Neural cell (in vitro differentiated cells): Measurements from ENCODE around the gene FERMT1. TPM values are rescaled to one million over a fixed set of nuclear protein-coding genes. Genes with fewer than 3 reads are reported as not detected.

Experiments used
- H2AFZ ChIP-seq: fragments of 200-600, 300-800 bp; sonication (generic), shearing (Covaris generic); 2 replicates; pipeline ENCODE4 v1.6.0; 2014; ENCODE audit warnings: low read depth, mild to moderate bottlenecking, antibody characterized with exemption, low read length, moderate library complexity
- H3F3A ChIP-seq: fragments of 200-600 bp; shearing (Covaris generic); 2 replicates; pipeline ENCODE4 v1.6.1; 2016; ENCODE audit warnings: mild to moderate bottlenecking, moderate library complexity, mixed read lengths, antibody characterized with exemption, low read length; ENCODE audit not compliant: insufficient read depth, poor library complexity, severe bottlenecking
- H3K27ac ChIP-seq: fragments of 200-600, 300-800 bp; sonication (generic), shearing (Covaris generic); 2 replicates; pipeline ENCODE4 v1.5.1; 2014; ENCODE audit warnings: mild to moderate bottlenecking, low read length, moderate library complexity
- H3K27me3 ChIP-seq: fragments of 300-800, 200-600 bp; sonication (generic), shearing (Covaris generic); 2 replicates; pipeline ENCODE4 v1.6.0; 2014; ENCODE audit warnings: mild to moderate bottlenecking, low read depth, low read length, moderate library complexity; ENCODE audit not compliant: insufficient read depth
- H3K36me3 ChIP-seq: fragments of 300-800, 200-600 bp; sonication (generic), shearing (Covaris generic); 2 replicates; pipeline ENCODE4 v1.5.1; 2014; ENCODE audit warnings: mild to moderate bottlenecking, antibody characterized with exemption, low read length, moderate library complexity; ENCODE audit not compliant: insufficient read depth
- H3K4me2 ChIP-seq: fragments of 300-800, 200-600 bp; sonication (generic), shearing (Covaris generic); 2 replicates; pipeline ENCODE4 v1.6.0; 2014; ENCODE audit warnings: mild to moderate bottlenecking, low read length
- H3K4me3 ChIP-seq: fragments of 300-800, 200-600 bp; sonication (generic), shearing (Covaris generic); 2 replicates; pipeline ENCODE4 v1.5.1; 2014; ENCODE audit warnings: mild to moderate bottlenecking, low read length, moderate library complexity
- H3K79me2 ChIP-seq: fragments of 200-600 bp; shearing (Covaris generic); replicated peaks from 2 replicates; pipeline ENCODE4 v1.6.0; 2014; ENCODE audit warnings: mild to moderate bottlenecking, low read length, moderate library complexity; ENCODE audit not compliant: insufficient read depth
- H3K9ac ChIP-seq: fragments of 300-800, 200-600 bp; sonication (generic), shearing (Covaris generic); 2 replicates; pipeline ENCODE4 v1.6.1; 2016; ENCODE audit warnings: mild to moderate bottlenecking, low read length, mixed read lengths
- H3K9me2 ChIP-seq: fragments of 200-600 bp; shearing (Covaris generic); 2 replicates; pipeline ENCODE4 v1.6.1; 2016; ENCODE audit warnings: mild to moderate bottlenecking, low read length, mixed read lengths; ENCODE audit not compliant: insufficient read depth
- H3K9me3 ChIP-seq: fragments of 200-600, 300-800 bp; sonication (generic), shearing (Covaris generic); 2 replicates; pipeline ENCODE4 v1.6.1; 2016; ENCODE audit warnings: mild to moderate bottlenecking, mixed run types, low read length, moderate library complexity, mixed read lengths
- H4K20me1 ChIP-seq: fragments of 200-600 bp; shearing (Covaris generic); 2 replicates; pipeline ENCODE4 v1.6.1; 2016; ENCODE audit warnings: mild to moderate bottlenecking, mixed run types; ENCODE audit not compliant: insufficient read depth
- EP300 ChIP-seq: fragments of 450-650 bp; conservative IDR thresholded peaks from 2 replicates; pipeline ENCODE4 v1.6.1; 2014; ENCODE audit warnings: antibody characterized with exemption, mild to moderate bottlenecking, moderate library complexity; ENCODE audit not compliant: poor library complexity, severe bottlenecking
- EZH2 ChIP-seq: fragments of 200-600, 300-800 bp; shearing (Covaris generic), sonication (generic); IDR thresholded peaks from 2 replicates; pipeline ENCODE4 v1.6.1; 2014; ENCODE audit warnings: antibody characterized with exemption, low read length, borderline replicate concordance, mild to moderate bottlenecking; ENCODE audit not compliant: insufficient read depth, poor library complexity, severe bottlenecking
- MXI1 ChIP-seq: fragments of 450-650 bp; conservative IDR thresholded peaks from 2 replicates; pipeline ENCODE4 v1.6.1; 2014; ENCODE audit warnings: antibody characterized with exemption, mild to moderate bottlenecking; ENCODE audit not compliant: poor library complexity, severe bottlenecking
- POLR2AphosphoS5 ChIP-seq: IDR thresholded peaks from 2 replicates; pipeline ENCODE4 v1.6.1; 2012
- RAD21 ChIP-seq: fragments of 450-650 bp; conservative IDR thresholded peaks from 2 replicates; pipeline ENCODE4 v1.6.1; 2014; ENCODE audit warnings: antibody characterized with exemption, mild to moderate bottlenecking, moderate library complexity
- SMC3 ChIP-seq: fragments of 450-650 bp; conservative IDR thresholded peaks from 2 replicates; pipeline ENCODE4 v1.6.1; 2014; ENCODE audit warnings: antibody characterized with exemption, mild to moderate bottlenecking, moderate library complexity; ENCODE audit not compliant: poor library complexity
- TAF1 ChIP-seq: IDR thresholded peaks from 2 replicates; pipeline ENCODE4 v1.6.1; 2012; ENCODE audit warnings: low read depth
- polyA plus RNA-seq: library from polyadenylated mRNA; depleted of rRNA; stranded (reverse); fragments of >200 nt; gene quantifications from 2 replicates; pipeline ENCODE4 v1.2.3, GENCODE V29; 2014
- TF ChIP-seq, protein P1 (sequence below): IDR thresholded peaks from 2 replicates; pipeline ENCODE4 v1.6.1; 2012; ENCODE audit warnings: borderline replicate concordance
- TF ChIP-seq, protein P2 (sequence below): fragments of 450-650 bp; IDR thresholded peaks from 2 replicates; pipeline ENCODE4 v1.5.1; 2014; ENCODE audit warnings: antibody characterized with exemption, mild to moderate bottlenecking, moderate library complexity; ENCODE audit not compliant: poor library complexity, severe bottlenecking

The FERMT1 gene
- polyA plus RNA-seq, 1 donor from 2014 or later: not detected

DNA sequence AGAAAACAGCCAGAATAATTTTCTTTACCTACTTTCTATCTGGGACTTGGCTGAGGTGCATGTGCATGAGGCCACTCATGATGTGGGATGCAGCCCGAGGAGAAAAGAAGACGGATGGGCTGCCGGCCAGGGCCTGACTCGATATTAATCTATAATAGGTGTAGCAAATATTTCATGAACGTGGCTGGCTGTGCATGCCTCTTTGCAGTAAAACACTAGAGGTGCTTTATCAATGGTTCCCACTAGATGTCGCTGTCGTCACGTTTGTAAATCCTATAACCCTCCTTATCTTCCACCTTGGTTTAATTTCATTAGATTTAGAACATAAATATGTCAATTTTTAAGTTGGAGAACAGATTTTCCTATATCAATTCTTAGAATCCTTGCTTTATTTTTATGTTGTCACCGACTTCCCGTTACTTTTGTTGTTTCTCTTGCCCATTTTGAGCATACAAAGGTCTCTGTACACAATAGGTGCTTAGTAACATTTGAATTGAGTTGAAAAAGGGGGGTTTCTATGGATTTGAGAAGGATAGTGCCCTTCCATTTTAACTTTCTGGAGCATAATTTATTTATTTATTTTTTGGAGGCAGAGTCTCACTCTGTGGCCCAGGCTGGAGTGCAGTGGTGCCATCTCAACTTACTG is 19.6 kb upstream of the FERMT1 start:
- H3K79me2 ChIP-seq: no peaks in the 10 kb centered on the region
- H3K27me3 ChIP-seq: no peaks in the 10 kb centered on the region
- TF ChIP-seq MXI1: no peak
- TF ChIP-seq EZH2: no peak
- TF ChIP-seq TAF1: no peak
- TF ChIP-seq RAD21: peak; percentile 86
- TF ChIP-seq, protein P1, sequence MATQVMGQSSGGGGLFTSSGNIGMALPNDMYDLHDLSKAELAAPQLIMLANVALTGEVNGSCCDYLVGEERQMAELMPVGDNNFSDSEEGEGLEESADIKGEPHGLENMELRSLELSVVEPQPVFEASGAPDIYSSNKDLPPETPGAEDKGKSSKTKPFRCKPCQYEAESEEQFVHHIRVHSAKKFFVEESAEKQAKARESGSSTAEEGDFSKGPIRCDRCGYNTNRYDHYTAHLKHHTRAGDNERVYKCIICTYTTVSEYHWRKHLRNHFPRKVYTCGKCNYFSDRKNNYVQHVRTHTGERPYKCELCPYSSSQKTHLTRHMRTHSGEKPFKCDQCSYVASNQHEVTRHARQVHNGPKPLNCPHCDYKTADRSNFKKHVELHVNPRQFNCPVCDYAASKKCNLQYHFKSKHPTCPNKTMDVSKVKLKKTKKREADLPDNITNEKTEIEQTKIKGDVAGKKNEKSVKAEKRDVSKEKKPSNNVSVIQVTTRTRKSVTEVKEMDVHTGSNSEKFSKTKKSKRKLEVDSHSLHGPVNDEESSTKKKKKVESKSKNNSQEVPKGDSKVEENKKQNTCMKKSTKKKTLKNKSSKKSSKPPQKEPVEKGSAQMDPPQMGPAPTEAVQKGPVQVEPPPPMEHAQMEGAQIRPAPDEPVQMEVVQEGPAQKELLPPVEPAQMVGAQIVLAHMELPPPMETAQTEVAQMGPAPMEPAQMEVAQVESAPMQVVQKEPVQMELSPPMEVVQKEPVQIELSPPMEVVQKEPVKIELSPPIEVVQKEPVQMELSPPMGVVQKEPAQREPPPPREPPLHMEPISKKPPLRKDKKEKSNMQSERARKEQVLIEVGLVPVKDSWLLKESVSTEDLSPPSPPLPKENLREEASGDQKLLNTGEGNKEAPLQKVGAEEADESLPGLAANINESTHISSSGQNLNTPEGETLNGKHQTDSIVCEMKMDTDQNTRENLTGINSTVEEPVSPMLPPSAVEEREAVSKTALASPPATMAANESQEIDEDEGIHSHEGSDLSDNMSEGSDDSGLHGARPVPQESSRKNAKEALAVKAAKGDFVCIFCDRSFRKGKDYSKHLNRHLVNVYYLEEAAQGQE: no peak
- TF ChIP-seq, protein P2, sequence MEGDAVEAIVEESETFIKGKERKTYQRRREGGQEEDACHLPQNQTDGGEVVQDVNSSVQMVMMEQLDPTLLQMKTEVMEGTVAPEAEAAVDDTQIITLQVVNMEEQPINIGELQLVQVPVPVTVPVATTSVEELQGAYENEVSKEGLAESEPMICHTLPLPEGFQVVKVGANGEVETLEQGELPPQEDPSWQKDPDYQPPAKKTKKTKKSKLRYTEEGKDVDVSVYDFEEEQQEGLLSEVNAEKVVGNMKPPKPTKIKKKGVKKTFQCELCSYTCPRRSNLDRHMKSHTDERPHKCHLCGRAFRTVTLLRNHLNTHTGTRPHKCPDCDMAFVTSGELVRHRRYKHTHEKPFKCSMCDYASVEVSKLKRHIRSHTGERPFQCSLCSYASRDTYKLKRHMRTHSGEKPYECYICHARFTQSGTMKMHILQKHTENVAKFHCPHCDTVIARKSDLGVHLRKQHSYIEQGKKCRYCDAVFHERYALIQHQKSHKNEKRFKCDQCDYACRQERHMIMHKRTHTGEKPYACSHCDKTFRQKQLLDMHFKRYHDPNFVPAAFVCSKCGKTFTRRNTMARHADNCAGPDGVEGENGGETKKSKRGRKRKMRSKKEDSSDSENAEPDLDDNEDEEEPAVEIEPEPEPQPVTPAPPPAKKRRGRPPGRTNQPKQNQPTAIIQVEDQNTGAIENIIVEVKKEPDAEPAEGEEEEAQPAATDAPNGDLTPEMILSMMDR: peak; percentile 88
- no peak for TF ChIP-seq POLR2AphosphoS5
- TF ChIP-seq SMC3: peak; percentile 84
- TF ChIP-seq EP300: no peak
- no peaks in the 10 kb centered on the region for H3K36me3 ChIP-seq
- no peak overlapping the region for H3K27ac ChIP-seq
- no peaks in the 10 kb centered on the region for H3K9me3 ChIP-seq
- no peaks in the 10 kb centered on the region for H4K20me1 ChIP-seq
- no peak overlapping the region for H3K4me2 ChIP-seq
- H2AFZ ChIP-seq: no peak overlapping the region
- no peaks in the 10 kb centered on the region for H3F3A ChIP-seq
- no peaks in the 10 kb centered on the region for H3K9me2 ChIP-seq
- no peak overlapping the region for H3K4me3 ChIP-seq
- no peak overlapping the region for H3K9ac ChIP-seq

DNA sequence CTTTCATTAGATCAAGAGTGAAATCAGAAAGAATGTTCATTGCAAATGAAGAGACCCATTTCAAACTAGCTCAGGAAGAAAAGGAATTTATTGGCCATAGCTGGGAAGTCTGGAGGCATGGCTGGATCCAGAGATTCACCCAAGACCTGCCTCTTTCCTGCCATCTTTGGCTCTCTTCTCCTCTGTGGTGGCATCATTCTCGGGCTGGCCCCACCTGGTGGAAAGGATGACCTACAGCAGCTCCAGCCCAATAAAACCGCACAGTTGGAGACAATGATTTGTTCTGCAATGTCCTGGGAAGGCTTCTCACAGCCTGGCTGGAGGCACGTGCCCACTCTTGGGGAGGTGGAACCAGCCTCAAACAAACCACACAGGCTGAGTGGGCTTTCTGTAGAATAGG is 18.1 kb upstream of the FERMT1 start:
- no peaks in the 10 kb centered on the region for H3F3A ChIP-seq
- no peaks in the 10 kb centered on the region for H3K27me3 ChIP-seq
- no peak overlapping the region for H3K9ac ChIP-seq
- no peak overlapping the region for H3K4me3 ChIP-seq
- no peaks in the 10 kb centered on the region for H4K20me1 ChIP-seq
- no peaks in the 10 kb centered on the region for H3K9me2 ChIP-seq
- H3K9me3 ChIP-seq: no peaks in the 10 kb centered on the region
- no peaks in the 10 kb centered on the region for H3K79me2 ChIP-seq
- H3K36me3 ChIP-seq: no peaks in the 10 kb centered on the region
- no peak overlapping the region for H2AFZ ChIP-seq
- TF ChIP-seq TAF1: no peak
- H3K4me2 ChIP-seq: no peak overlapping the region
- H3K27ac ChIP-seq: no peak overlapping the region

DNA sequence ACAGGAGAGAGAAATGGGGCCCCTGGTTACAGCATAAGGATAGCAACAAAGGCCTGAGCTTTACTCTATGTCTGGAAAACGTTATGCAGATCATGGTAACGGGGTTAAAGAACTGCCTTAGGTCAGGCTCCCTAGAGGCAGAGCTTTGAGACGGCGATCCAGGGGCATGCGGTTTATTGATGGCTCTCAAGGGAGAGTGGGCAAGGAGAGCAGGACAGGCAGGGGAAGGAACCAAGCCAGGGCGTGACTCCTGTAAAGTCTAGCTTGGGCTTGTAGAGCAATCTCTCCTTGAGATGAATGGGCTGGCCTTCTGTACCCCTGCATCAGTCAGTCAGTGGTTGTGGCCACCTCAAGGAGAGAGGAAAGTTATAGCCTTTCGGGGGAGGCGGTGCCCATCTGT is 12.5 kb upstream of the FERMT1 start:
- no peaks in the 10 kb centered on the region for H3K9me3 ChIP-seq
- no peaks in the 10 kb centered on the region for H3K27me3 ChIP-seq
- TF ChIP-seq MXI1 (no peak), EZH2 (no peak), RAD21 (no peak), POLR2AphosphoS5 (no peak), SMC3 (no peak), TAF1 (no peak), EP300 (no peak)
- TF ChIP-seq, protein P2: no peak
- TF ChIP-seq, protein P1: no peak
- H3K4me3 ChIP-seq: no peak overlapping the region
- H3K9me2 ChIP-seq: no peaks in the 10 kb centered on the region
- no peaks in the 10 kb centered on the region for H4K20me1 ChIP-seq
- no peaks in the 10 kb centered on the region for H3K79me2 ChIP-seq
- H3K27ac ChIP-seq: no peak overlapping the region
- no peaks in the 10 kb centered on the region for H3F3A ChIP-seq
- no peaks in the 10 kb centered on the region for H3K36me3 ChIP-seq
- H2AFZ ChIP-seq: no peak overlapping the region
- H3K9ac ChIP-seq: no peak overlapping the region
- H3K4me2 ChIP-seq: no peak overlapping the region
